NT2/D1 (cell line): ENCODE results near the gene OR10A6.

Experiments
- SUZ12 ChIP-seq: IDR thresholded peaks from 2 replicates; pipeline ENCODE4 v1.6.1; 2011; ENCODE audit not compliant: insufficient read length, insufficient read depth; ENCODE audit errors: extremely low read depth
- YY1 ChIP-seq: IDR thresholded peaks from 2 replicates; pipeline ENCODE4 v1.6.1; 2011; ENCODE audit not compliant: insufficient read length, insufficient read depth

GRCh38 chr11:7896009-7896785 is 34.9 kb downstream of the OR10A6 start:
- TF ChIP-seq YY1 (no peak), SUZ12 (no peak)
